ENCODE results near the gene AATK. TPM values are rescaled to one million over a fixed set of nuclear protein-coding genes. Genes with fewer than 3 reads are reported as not detected.

The AATK gene
- total RNA-seq, 6 donors from 2014 or later, result 39.2 to 144 (median 92.2) TPM

DNA sequence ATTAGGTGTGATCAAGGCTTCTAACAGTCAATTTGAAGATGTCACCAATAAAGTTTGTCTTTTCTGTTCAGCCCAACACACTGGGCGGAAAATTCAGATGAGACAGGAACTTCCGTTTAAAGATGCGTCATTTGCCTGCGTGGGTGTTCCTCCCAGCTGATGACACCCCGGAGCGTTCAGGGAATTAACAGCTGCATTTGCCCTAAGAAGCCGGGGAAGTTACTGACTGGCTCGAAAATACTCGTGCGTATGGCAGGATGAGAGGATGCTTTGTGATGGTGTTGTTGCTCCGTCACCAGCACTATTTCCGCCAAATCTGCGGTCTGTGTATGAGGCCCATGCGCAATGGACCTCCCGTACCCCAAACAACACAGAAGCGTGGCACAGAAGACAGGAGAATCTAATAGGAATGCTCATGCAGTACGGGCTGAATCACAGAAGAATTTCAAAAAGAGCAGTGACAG, 12.6 kb downstream of the AATK start:
- peak in 1 of 2 donors; percentile 55 for ATAC-seq (ENCODE audit: low FRiP score in 2 of 2)

DNA sequence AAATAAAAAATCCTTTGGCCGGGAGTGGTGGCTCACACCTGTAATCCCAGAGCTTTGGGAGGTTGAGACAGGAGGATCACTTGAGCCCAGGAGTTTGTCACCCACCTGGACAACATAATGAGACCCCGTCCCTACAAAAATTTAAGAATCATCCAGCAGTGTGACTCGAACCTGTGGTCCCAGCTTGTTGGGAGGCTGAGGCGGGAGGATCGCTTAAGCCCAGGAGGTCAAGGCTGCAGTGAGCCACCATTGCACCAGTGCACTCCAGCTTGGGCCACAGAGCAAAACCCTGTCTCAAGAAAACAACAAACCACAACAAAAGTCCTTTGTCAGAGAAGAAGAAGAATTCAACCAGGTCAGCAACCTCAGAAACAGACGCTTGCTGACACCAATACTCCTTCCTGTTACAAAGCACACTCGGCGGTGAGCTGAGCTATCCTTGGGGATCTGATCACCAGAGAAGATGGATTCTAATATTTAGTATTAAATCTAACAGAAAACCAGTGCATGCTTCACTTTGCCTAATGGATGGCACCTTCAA, 13.7 kb downstream of the AATK start:
- ATAC-seq (ENCODE audit: low FRiP score in 2 of 2), result no peak
- H3K27ac ChIP-seq, result peak overlapping the region; percentile 18 to 84 (median 76)

More for the DNA sequence above, 12.6 kb downstream of the AATK start:
- no peaks in the 10 kb centered on the region for H3K36me3 ChIP-seq
- H3K4me3 ChIP-seq, result no peak overlapping the region
- no peaks in the 10 kb centered on the region for H3K27me3 ChIP-seq
- WGBS, 2 donors, result 83% methylated on average over 17 of the region's 17 CpGs
- peak overlapping the region in 3 of 4 donors; percentile 10 to 84 (median 52) for H3K27ac ChIP-seq
- DNase-seq, result peak in 1 of 2 donors; percentile 49
- TF ChIP-seq POLR2A (IDR thresholded peaks at IDR 0.05) (peak in 1 of 4 donors; percentile 42), POLR2AphosphoS5 (IDR thresholded peaks at IDR 0.05) (peak in 1 of 2 donors; percentile 21), EP300 (IDR thresholded peaks at IDR 0.05) (peak in 1 of 4 donors; percentile 23)
- TF ChIP-seq, protein P1, sequence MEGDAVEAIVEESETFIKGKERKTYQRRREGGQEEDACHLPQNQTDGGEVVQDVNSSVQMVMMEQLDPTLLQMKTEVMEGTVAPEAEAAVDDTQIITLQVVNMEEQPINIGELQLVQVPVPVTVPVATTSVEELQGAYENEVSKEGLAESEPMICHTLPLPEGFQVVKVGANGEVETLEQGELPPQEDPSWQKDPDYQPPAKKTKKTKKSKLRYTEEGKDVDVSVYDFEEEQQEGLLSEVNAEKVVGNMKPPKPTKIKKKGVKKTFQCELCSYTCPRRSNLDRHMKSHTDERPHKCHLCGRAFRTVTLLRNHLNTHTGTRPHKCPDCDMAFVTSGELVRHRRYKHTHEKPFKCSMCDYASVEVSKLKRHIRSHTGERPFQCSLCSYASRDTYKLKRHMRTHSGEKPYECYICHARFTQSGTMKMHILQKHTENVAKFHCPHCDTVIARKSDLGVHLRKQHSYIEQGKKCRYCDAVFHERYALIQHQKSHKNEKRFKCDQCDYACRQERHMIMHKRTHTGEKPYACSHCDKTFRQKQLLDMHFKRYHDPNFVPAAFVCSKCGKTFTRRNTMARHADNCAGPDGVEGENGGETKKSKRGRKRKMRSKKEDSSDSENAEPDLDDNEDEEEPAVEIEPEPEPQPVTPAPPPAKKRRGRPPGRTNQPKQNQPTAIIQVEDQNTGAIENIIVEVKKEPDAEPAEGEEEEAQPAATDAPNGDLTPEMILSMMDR (IDR thresholded peaks at IDR 0.05), result no peak
- no peaks in the 10 kb centered on the region for H3K9me3 ChIP-seq
- peaks cover 9 to 16% (median 15%) of the 10 kb centered on the region in 4 donors for H3K4me1 ChIP-seq

DNA sequence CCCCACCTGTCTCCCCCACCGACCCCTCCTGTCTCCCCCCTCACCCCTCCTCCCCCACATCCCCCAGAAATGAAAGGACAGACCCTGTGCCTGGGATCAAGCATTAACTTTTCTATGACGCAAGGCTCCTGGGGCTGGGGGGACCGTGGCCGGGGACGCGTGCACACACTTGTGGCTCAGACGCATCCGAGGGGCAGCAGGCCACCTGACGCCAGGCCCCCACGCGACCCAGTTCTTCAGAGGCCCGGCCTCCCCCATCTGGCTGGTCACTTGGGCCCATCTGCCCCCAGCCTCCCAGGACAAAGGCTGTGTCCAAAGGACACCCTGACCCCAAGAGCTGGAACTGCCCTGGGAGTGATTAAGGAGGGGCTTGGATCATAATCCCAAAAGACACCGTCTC, 14.7 kb downstream of the AATK start:
- H3K4me3 ChIP-seq, result no peak overlapping the region
- H3K27ac ChIP-seq, result peak overlapping the region; percentile 41 to 84 (median 76)
- peaks cover 9 to 16% (median 15%) of the 10 kb centered on the region in 4 donors for H3K4me1 ChIP-seq
- TF ChIP-seq POLR2A (IDR thresholded peaks at IDR 0.05) (no peak), POLR2AphosphoS5 (IDR thresholded peaks at IDR 0.05) (no peak), EP300 (IDR thresholded peaks at IDR 0.05) (no peak)
- TF ChIP-seq, protein P1 (IDR thresholded peaks at IDR 0.05), result no peak
- DNase-seq (peak in 1 of 2 donors; percentile 57), ATAC-seq (ENCODE audit: low FRiP score in 2 of 2) (no peak)
- H3K9me3 ChIP-seq, result no peaks in the 10 kb centered on the region
- no peaks in the 10 kb centered on the region for H3K36me3 ChIP-seq
- no peaks in the 10 kb centered on the region for H3K27me3 ChIP-seq
- 91 to 100% methylated on average over 1 to 7 of the region's 13 CpGs for WGBS, 2 donors

More for the DNA sequence above, 13.7 kb downstream of the AATK start:
- peak in 1 of 4 donors; percentile 8 for TF ChIP-seq POLR2A (IDR thresholded peaks at IDR 0.05)
- TF ChIP-seq, protein P1 (IDR thresholded peaks at IDR 0.05), result no peak
- H3K9me3 ChIP-seq, result no peaks in the 10 kb centered on the region
- peaks cover 9 to 16% (median 15%) of the 10 kb centered on the region in 4 donors for H3K4me1 ChIP-seq
- no peaks in the 10 kb centered on the region for H3K27me3 ChIP-seq
- H3K4me3 ChIP-seq, result no peak overlapping the region
- no peak for DNase-seq
- no peaks in the 10 kb centered on the region for H3K36me3 ChIP-seq
- WGBS, 2 donors, result 76 to 84% methylated on average over 8 of the region's 8 CpGs

- H3K27ac ChIP-seq, result peak overlapping the region; percentile 41 to 84 (median 76)
- TF ChIP-seq, protein P1 (IDR thresholded peaks at IDR 0.05), result peak in 1 of 6 experiments; percentile 29
- TF ChIP-seq EP300 (IDR thresholded peaks at IDR 0.05) (peak in 2 of 4 donors; percentile 78 to 89), POLR2AphosphoS5 (IDR thresholded peaks at IDR 0.05) (peak; percentile 78 to 91), POLR2A (IDR thresholded peaks at IDR 0.05) (peak in 1 of 4 donors; percentile 75)
- WGBS, 2 donors, result 53 to 72% methylated on average over 2 to 14 of the region's 14 CpGs
- H3K36me3 ChIP-seq, result no peaks in the 10 kb centered on the region
- H3K9me3 ChIP-seq, result no peaks in the 10 kb centered on the region
- H3K4me3 ChIP-seq, result peak overlapping the region in 1 of 4 donors; percentile 27
- H3K27me3 ChIP-seq, result no peaks in the 10 kb centered on the region
- ATAC-seq (ENCODE audit: low FRiP score in 2 of 2) (peak; percentile 44 to 66), DNase-seq (peak; percentile 80 to 88)
- H3K4me1 ChIP-seq, result peaks cover 9 to 16% (median 15%) of the 10 kb centered on the region in 4 donors
Observed at GRCh38 chr17:81150377-81151077, 15.5 kb downstream of the AATK start.

Data from upper lobe of left lung (tissue), 6 donors.